HepG2 (cell line): Measurements from ENCODE around the gene PIGW. TPM values are rescaled to one million over a fixed set of nuclear protein-coding genes. Genes with fewer than 3 reads are reported as not detected.

Source experiments
- ASH2L ChIP-seq: fragments of 300-600, 200-600 bp; sonication (generic); IDR thresholded peaks from 2 replicates; pipeline ENCODE4 v1.7.0; 2017; ENCODE audit warnings: low read depth, mild to moderate bottlenecking, moderate library complexity, mixed read lengths, low read length; ENCODE audit not compliant: insufficient read length
- CAMTA2 ChIP-seq: sonication (generic); formaldehyde crosslinking; IDR thresholded peaks from 2 replicates; pipeline ENCODE4 v1.4.0; 2020; ENCODE audit warnings: mild to moderate bottlenecking, missing genetic modification reagents, borderline replicate concordance
- ISL2 ChIP-seq: sonication (generic); formaldehyde crosslinking; IDR thresholded peaks from 2 replicates; pipeline ENCODE4 v1.5.0; 2020; ENCODE audit warnings: missing genetic modification reagents
- MIXL1 ChIP-seq: IDR thresholded peaks from 2 replicates; pipeline ENCODE4 v1.6.1; 2016
- PAX8 ChIP-seq: sonication (generic); formaldehyde crosslinking; IDR thresholded peaks from 2 replicates; pipeline ENCODE4 v1.8.0; 2022; ENCODE audit warnings: mild to moderate bottlenecking, missing genetic modification reagents, borderline replicate concordance
- PITX1 ChIP-seq: sonication (generic); formaldehyde crosslinking; IDR thresholded peaks from 2 replicates; pipeline ENCODE4 v1.5.1; 2020; ENCODE audit warnings: mild to moderate bottlenecking, missing genetic modification reagents
- RNF219 ChIP-seq: sonication (generic); formaldehyde crosslinking; IDR thresholded peaks from 2 replicates; pipeline ENCODE4 v1.5.0; 2020; ENCODE audit warnings: mild to moderate bottlenecking, missing genetic modification reagents
- SAP130 ChIP-seq: IDR thresholded peaks from 2 replicates; pipeline ENCODE4 v1.6.1; 2016; ENCODE audit warnings: low read depth
- ZFP1 ChIP-seq: IDR thresholded peaks from 2 replicates; pipeline ENCODE4 v1.6.1; 2016
- ZHX2 ChIP-seq, 2 experiments: sonication (generic) in 1 of 2; formaldehyde crosslinking in 1 of 2; IDR thresholded peaks; 2 replicates each; pipeline versions ENCODE4 v1.6.1 to v1.9.0; 2014 to 2022; ENCODE audit warnings: antibody characterized with exemption in 1 of 2, borderline replicate concordance in 1 of 2, inconsistent platforms in 1 of 2, low read depth in 1 of 2, missing genetic modification reagents in 1 of 2
- ZNF589 ChIP-seq: sonication (generic); formaldehyde crosslinking; conservative IDR thresholded peaks from 2 replicates; pipeline ENCODE4 v1.8.0; 2022; ENCODE audit warnings: mild to moderate bottlenecking, moderate library complexity, missing genetic modification reagents
- ZNF660 ChIP-seq: sonication (generic); formaldehyde crosslinking; IDR thresholded peaks from 2 replicates; pipeline ENCODE4 v1.5.1; 2020; ENCODE audit warnings: mild to moderate bottlenecking, low read depth, missing genetic modification reagents, borderline replicate concordance
- ZNF766 ChIP-seq: sonication (generic); formaldehyde crosslinking; IDR thresholded peaks from 2 replicates; pipeline ENCODE4 v1.5.0; 2020; ENCODE audit warnings: missing genetic modification reagents, borderline replicate concordance
- polyA plus RNA-seq, 8 experiments: library from polyadenylated mRNA; depleted of rRNA in 3 of 8; stranded (reverse) in 7 of 8; unstranded in 1 of 8; fragments of >200 nt; fragmentation: Illumina TruSeq in 4 of 8; extraction: Trizol in 4 of 8; gene quantifications; 2 replicates each; pipeline versions ENCODE4 v1.2.1 to v1.2.3, GENCODE V29; 2011 to 2016; ENCODE audit warnings: low read depth in 4 of 8, missing spikeins in 1 of 8, mixed read lengths in 1 of 8; ENCODE audit not compliant: insufficient read depth in 1 of 8
- total RNA-seq, 5 experiments: library from RNA; depleted of rRNA; stranded (reverse); fragments of >200 nt; fragmentation: Illumina TruSeq; extraction: Trizol; gene quantifications; 2 replicates each; pipeline ENCODE4 v1.2.3, GENCODE V29; 2016; ENCODE audit warnings: low read depth in 1 of 5

Gene PIGW
- total and polyA plus RNA-seq, 2 of the 13 experiments (the other 11 are each of a cell fraction or from before 2014, with no cell fraction given), result 9.0 to 24.0 TPM

GRCh38 chr17:36576793-36577192, 42.0 kb downstream of the PIGW start (continued):
- no peak for TF ChIP-seq ZNF589 (CRISPR knock-in tag)
- TF ChIP-seq MIXL1, result no peak
- TF ChIP-seq PAX8 (CRISPR knock-in tag), result no peak
- no peak for TF ChIP-seq ZFP1
- no peak for TF ChIP-seq ASH2L
- no peak for TF ChIP-seq PITX1 (CRISPR knock-in tag)
- no peak for TF ChIP-seq ZNF766 (CRISPR knock-in tag)
- TF ChIP-seq ZNF660 (CRISPR knock-in tag), result no peak
- TF ChIP-seq RNF219 (CRISPR knock-in tag), result no peak
- no peak for TF ChIP-seq SAP130 (CRISPR knock-in tag)
- TF ChIP-seq CAMTA2 (CRISPR knock-in tag), result no peak
- TF ChIP-seq ISL2 (CRISPR knock-in tag), result no peak
- TF ChIP-seq ZHX2 (IDR thresholded peaks at IDR 0.05; ENCODE audit: low read depth), result no peak
- no peak for TF ChIP-seq ZHX2 (CRISPR knock-in tag; IDR thresholded peaks at IDR 0.05; ENCODE audit: borderline replicate concordance)
